Measurements from ENCODE around the gene WFDC1.

WFDC1 gene

GRCh38 chr16:84271866-84272265 is 22.8 kb upstream of the WFDC1 start:
- H3K4me3 ChIP-seq (ENCODE audit: low read depth, low read length): no peak overlapping the region

- H3K4me3 ChIP-seq (ENCODE audit: low read depth, low read length): no peak overlapping the region
Measured at GRCh38 chr16:84272740-84273320, 21.8 kb upstream of the WFDC1 start.

GRCh38 chr16:84274515-84274914 is 20.2 kb upstream of the WFDC1 start:
- H3K4me3 ChIP-seq (ENCODE audit: low read depth, low read length): no peak overlapping the region

DNA sequence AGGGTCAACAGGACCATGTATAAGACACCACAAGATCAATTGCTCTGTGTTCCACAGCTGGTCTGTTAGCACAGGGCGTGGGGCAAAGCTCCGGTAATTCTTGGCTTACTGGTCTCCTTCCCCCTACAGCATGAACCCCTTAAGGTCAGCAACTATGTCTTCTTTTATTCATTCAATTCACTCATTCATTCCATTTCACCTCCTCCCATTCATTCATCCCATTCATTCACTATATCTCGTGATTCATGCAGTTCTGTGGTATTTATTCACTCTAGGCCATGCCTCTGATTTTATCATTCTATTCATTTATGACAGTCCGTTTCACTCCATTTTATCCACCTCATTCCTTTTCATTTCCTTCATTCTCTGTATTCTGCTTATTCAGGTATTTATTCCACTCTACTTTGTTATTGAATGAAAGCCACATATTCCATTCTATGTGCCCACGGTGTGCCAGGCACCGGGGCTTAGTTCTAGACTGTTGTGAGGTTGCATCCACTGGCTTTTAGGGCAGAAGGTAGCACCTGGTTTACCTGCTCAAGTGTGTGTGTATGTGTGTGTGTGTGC is 19.0 kb upstream of the WFDC1 start:
- no peak overlapping the region for H3K4me3 ChIP-seq (ENCODE audit: low read depth, low read length)

- no peak overlapping the region for H3K4me3 ChIP-seq (ENCODE audit: low read depth, low read length)
Measured at GRCh38 chr16:84277244-84277823, 17.3 kb upstream of the WFDC1 start.

DNA sequence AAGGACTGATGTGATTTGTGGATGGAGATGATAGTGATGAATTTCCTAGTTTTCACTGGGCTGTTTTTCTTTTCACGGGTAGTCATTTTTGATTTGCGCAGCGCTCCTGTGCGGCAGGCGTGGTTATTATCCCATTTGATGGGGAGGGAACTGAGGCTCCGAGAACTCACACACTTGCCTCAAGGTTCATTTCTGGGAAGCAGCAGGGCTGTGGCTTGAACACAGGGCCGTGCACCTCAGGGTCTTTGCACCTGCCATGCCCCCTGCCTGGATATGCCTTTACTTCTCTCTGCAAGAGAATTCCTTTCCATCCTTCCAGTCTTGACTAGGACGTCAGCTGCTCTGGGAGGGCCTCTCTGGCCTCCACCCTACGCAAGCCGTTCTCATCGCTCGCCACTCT is 16.3 kb upstream of the WFDC1 start:
- H3K4me3 ChIP-seq (ENCODE audit: low read depth, low read length): no peak overlapping the region

GRCh38 chr16:84278968-84279367 is 15.7 kb upstream of the WFDC1 start:
- no peak overlapping the region for H3K4me3 ChIP-seq (ENCODE audit: low read depth, low read length)

DNA sequence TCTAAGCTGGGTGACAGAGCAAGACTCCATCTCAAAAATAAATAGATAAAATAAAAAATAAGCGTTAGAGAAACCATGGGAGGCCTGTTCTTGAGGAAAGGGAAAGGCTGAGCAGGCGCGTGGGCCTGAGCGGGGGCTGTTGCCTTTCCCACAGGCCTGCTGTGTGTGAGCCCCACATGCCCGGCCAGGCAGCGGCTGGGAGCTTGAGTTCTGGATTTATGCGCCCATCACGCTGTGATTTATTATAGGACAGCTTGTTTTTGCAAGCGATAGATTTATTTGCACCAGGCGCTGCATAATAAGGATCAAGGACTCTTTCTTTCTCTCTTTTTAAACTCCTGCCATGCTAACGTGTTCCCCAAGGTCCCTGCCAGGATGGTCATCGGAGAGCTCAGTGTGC is 14.8 kb upstream of the WFDC1 start:
- H3K4me3 ChIP-seq (ENCODE audit: low read depth, low read length): no peak overlapping the region

DNA sequence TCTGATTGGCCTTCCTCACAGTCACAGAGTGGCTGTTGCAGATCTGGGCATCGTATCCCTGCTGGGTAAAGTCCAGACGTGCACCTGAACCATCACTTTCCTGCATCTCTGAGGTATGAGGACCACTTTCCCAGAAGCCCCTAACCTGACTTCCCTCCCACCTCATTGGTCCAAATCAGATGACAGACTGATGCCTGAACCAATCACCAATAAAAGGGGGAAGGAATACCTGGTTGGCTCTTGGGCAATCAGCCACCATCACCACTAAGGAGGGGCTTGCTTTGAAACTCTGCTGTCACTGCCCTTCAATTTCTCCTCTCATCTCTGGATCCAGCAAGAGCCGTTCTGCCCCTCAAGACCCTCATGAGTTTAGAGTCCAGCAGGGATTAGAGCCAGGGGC is 13.6 kb upstream of the WFDC1 start:
- H3K4me3 ChIP-seq (ENCODE audit: low read depth, low read length): no peak overlapping the region

DNA sequence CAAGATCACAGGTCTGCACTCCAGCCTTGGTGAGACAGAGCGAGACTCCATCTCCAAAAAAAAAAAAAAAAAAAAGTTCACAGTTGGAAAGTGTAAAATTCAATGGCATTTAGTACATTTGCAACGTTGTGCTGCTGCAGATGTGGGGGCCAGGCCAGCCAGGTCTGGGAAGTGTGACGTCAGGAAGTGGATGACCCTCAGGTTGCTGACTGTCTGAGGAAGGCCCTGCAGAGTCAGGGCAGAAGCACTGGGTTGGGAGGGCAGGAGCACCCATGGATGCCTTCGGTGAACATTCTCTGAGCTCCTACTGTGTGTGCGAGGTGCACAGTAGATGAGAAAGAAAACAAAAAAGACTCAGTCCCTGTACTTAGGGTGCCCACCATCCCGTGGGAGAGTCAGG is 12.1 kb upstream of the WFDC1 start:
- no peak overlapping the region for H3K4me3 ChIP-seq (ENCODE audit: low read depth, low read length)

DNA sequence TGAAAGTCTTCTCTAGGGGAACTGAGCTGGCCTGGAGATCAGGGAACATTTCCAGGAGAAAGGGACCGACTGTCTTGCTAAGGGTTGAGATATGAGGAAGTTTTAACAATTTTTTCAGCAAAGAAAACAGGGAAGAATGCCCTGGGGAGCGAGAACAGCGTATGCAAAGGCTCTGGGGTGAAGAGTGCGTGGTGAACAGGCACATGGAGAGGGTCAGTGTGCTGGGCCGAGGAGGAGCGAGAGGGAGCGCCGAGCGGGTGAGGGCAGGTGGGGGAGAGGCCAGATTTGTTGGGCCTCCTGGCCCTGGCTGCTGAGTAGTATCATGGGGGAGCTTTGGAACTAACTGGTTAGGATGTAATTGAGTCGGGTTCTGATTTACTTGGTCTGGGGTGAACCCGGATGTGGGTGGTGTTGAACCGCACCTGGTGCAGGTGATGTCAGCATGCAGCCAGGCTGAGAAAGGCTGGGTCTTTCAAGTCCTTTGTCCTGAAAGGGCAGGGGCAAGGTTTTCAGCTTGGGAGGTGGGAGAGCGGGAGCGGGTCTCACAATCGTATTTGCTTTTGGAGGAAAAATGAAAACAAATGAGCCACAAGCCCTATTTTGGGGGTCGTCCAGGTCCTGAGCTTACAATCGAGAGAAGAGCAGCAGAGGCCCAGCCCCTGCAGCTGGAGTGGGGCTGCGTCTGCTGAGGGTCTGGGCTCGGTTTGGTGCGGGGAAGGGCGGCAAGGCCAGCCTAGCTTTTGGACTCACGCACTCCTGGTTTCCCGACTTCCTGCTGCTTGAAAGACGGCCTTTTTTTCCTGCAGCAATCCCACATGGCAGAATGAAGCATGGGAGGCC is 11.1 kb upstream of the WFDC1 start:
- H3K4me3 ChIP-seq (ENCODE audit: low read depth, low read length): no peak overlapping the region

DNA sequence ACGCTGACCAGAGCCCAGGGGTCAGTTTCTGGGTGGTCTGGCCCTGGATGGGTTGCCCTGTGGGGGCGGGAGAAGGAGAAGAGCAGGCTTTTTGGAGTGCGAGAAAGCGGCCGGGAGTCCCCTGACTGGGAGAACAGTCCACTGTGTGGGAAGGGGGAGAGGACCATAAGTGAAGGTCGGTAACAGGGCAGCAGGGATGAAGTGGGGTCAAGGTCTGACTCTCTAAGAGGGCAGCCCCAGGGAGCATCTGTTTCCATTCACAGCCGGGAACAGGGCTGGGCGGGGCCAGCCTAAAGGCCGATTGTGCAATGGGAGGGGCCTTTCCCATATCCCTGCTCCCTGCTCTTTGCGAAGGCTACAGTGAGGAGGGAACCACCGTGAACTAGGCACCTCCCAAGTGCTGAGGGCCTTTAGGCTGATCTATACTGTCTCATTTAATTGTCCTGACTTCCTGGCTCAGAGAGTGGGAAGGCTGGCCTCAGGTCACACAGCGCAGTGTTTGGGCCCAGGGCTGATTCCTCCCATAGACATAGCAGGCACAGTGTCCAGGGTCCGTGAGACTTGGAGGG is 10.4 kb upstream of the WFDC1 start:
- H3K4me3 ChIP-seq (ENCODE audit: low read depth, low read length): no peak overlapping the region

DNA sequence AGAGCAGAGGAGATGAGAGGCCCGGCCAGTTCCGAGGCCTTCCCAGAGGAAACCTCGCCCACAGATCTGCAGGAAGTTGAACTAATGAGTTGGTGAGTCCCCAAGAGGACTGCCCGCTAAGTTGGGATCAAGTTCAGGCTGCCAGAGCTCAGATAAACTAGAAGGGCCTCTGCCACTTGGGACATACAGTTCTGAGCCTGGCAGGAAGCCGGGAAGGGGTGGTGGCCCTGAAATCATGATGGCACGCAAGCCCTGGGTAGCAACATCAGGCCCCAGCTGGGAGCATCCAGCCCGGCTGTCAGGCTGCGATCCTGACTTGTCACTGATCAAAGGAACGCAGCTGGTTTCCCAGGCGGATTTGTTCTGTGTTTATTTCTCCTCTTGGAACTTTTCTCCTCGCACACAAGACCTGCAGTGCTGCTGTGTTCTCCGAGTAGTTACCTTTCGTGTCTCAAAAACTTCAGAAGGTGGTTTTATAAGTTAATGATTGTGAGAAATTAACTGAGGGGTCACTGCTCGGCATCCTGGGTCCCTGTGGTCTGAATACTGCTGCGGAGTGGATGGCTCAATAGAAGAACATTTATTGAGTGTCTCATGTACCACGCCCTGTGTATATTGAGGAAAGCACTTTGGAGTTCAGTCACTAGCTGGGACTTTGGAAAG is 8.0 kb upstream of the WFDC1 start:
- no peak overlapping the region for H3K4me3 ChIP-seq (ENCODE audit: low read depth, low read length)

DNA sequence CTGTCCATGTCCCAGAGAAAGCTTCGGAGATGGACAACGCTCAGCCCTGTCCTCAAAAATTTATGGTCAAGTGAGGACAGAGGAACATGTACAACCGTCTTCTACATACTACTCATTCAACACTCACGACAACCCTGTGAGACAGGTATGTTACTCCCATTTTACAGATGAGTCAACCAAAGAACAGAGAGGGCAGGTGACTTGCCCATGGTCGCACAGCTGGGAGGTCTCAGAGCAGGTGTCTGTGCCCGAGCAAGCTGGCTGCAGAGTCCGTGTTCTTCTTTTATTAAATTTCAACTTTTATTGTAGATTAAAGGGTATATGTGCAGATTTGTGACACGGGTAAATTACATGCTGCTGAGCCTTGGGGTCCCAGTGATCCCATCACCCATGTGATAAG is 5.8 kb upstream of the WFDC1 start:
- no peak overlapping the region for H3K4me3 ChIP-seq (ENCODE audit: low read depth, low read length)

DNA sequence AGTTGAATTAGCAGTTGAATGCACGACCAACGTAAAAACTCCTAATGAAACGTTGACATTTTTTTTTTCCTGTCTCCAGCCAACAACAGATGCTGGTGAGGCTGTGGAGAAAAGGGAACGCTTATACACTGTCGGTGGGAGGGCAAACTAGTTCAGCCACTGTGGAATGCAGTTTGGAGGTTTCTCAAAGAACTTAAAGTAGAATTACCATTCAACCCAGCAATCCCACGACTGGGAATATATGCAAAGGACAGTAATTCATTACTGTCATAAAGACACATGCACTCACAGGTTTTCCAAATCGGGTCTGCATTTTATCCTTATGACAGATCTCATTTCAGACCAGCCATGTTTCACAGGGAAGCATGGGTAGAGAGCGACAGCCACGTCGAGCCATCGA is 3.5 kb upstream of the WFDC1 start:
- H3K4me3 ChIP-seq (ENCODE audit: low read depth, low read length): no peak overlapping the region

DNA sequence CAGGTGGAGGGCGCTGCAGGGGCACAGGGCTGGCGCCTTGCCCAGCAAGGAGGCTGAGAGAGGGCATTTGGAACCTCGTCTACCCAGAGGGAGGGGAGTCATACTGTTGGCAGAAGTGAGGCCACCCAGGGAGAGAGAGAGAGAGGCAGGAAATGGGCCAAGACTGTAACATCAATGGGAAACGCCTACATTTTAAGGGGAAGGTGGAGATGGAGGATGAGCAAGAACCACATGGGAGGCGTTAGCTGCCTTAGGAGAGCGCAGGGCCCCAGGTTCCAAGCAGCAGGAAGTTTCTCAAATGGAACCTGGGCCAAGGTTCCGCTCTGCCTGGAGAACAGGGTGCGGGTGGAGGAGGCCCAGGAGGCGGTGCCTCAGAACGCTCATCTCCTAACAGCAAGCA is 2.7 kb upstream of the WFDC1 start:
- no peak overlapping the region for H3K4me3 ChIP-seq (ENCODE audit: low read depth, low read length)

- no peak overlapping the region for H3K4me3 ChIP-seq (ENCODE audit: low read depth, low read length)
Measured at GRCh38 chr16:84293406-84293805, 1.3 kb upstream of the WFDC1 start.

- H3K4me3 ChIP-seq (ENCODE audit: low read depth, low read length): no peak overlapping the region
Measured at GRCh38 chr16:84294117-84294516, 561 bp upstream of the WFDC1 start.

GRCh38 chr16:84295203-84295860 is 654 bp downstream of the WFDC1 start:
- H3K4me3 ChIP-seq (ENCODE audit: low read depth, low read length): no peak overlapping the region

GRCh38 chr16:84298376-84298899 is 3.8 kb downstream of the WFDC1 start:
- no peak overlapping the region for H3K4me3 ChIP-seq (ENCODE audit: low read depth, low read length)
